SH-SY5Y (cell line): ENCODE data around the gene HACL1.

Experiments used
- GATA2 ChIP-seq: IDR thresholded peaks from 2 replicates; pipeline ENCODE4 v1.6.1; 2011; ENCODE audit warnings: mild to moderate bottlenecking, low read depth, low read length
- GATA3 ChIP-seq: IDR thresholded peaks from 2 replicates; pipeline ENCODE4 v1.6.1; 2011; ENCODE audit warnings: low read depth, mild to moderate bottlenecking, low read length, moderate library complexity

DNA sequence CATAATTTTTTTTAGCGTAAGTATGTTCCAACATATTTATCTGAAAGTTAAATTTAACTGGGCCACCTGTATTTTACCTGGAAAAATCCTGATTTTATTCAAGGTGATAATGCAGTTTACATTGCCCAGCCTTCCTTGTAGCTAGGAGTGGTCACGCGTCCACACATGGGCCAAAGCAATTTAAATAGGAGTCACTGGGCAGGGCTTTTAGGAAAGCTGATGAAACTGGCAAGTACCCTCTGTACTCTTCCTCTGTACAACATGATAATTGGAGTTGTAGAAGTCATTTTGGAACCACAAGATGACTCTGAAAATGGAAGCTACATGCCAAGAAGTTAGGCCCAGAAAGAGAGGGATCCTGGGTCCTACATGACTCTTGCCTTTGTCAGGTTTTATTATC lies 9.6 kb upstream of the HACL1 start:
- TF ChIP-seq GATA3 (no peak), GATA2 (no peak)
